NT2/D1 (cell line): ENCODE data around the gene KDM2A.

ENCODE experiments used
- YY1 ChIP-seq: IDR thresholded peaks from 2 replicates; pipeline ENCODE4 v1.6.1; 2011; ENCODE audit not compliant: insufficient read length, insufficient read depth
- ZNF274 ChIP-seq: IDR thresholded peaks from 2 replicates; pipeline ENCODE4 v1.6.1; 2011; ENCODE audit warnings: mild to moderate bottlenecking, low read depth, low read length

- TF ChIP-seq ZNF274 = no peak
- no peak for TF ChIP-seq YY1
Measured at GRCh38 chr11:67154726-67155125, 35.7 kb downstream of the KDM2A start.
